Neural cell (in vitro differentiated cells): Measurements from ENCODE around the gene OR6N1. TPM values are rescaled to one million over a fixed set of nuclear protein-coding genes. Genes with fewer than 3 reads are reported as not detected.

ENCODE experiments used
- H2AFZ ChIP-seq: fragments of 200-600, 300-800 bp; sonication (generic), shearing (Covaris generic); 2 replicates; pipeline ENCODE4 v1.6.0; 2014; ENCODE audit warnings: low read depth, mild to moderate bottlenecking, antibody characterized with exemption, low read length, moderate library complexity
- H3F3A ChIP-seq: fragments of 200-600 bp; shearing (Covaris generic); 2 replicates; pipeline ENCODE4 v1.6.1; 2016; ENCODE audit warnings: mild to moderate bottlenecking, moderate library complexity, mixed read lengths, antibody characterized with exemption, low read length; ENCODE audit not compliant: insufficient read depth, poor library complexity, severe bottlenecking
- H3K27ac ChIP-seq: fragments of 200-600, 300-800 bp; sonication (generic), shearing (Covaris generic); 2 replicates; pipeline ENCODE4 v1.5.1; 2014; ENCODE audit warnings: mild to moderate bottlenecking, low read length, moderate library complexity
- H3K27me3 ChIP-seq: fragments of 300-800, 200-600 bp; sonication (generic), shearing (Covaris generic); 2 replicates; pipeline ENCODE4 v1.6.0; 2014; ENCODE audit warnings: mild to moderate bottlenecking, low read depth, low read length, moderate library complexity; ENCODE audit not compliant: insufficient read depth
- H3K36me3 ChIP-seq: fragments of 300-800, 200-600 bp; sonication (generic), shearing (Covaris generic); 2 replicates; pipeline ENCODE4 v1.5.1; 2014; ENCODE audit warnings: mild to moderate bottlenecking, antibody characterized with exemption, low read length, moderate library complexity; ENCODE audit not compliant: insufficient read depth
- H3K4me2 ChIP-seq: fragments of 300-800, 200-600 bp; sonication (generic), shearing (Covaris generic); 2 replicates; pipeline ENCODE4 v1.6.0; 2014; ENCODE audit warnings: mild to moderate bottlenecking, low read length
- H3K4me3 ChIP-seq: fragments of 300-800, 200-600 bp; sonication (generic), shearing (Covaris generic); 2 replicates; pipeline ENCODE4 v1.5.1; 2014; ENCODE audit warnings: mild to moderate bottlenecking, low read length, moderate library complexity
- H3K79me2 ChIP-seq: fragments of 200-600 bp; shearing (Covaris generic); replicated peaks from 2 replicates; pipeline ENCODE4 v1.6.0; 2014; ENCODE audit warnings: mild to moderate bottlenecking, low read length, moderate library complexity; ENCODE audit not compliant: insufficient read depth
- H3K9ac ChIP-seq: fragments of 300-800, 200-600 bp; sonication (generic), shearing (Covaris generic); 2 replicates; pipeline ENCODE4 v1.6.1; 2016; ENCODE audit warnings: mild to moderate bottlenecking, low read length, mixed read lengths
- H3K9me2 ChIP-seq: fragments of 200-600 bp; shearing (Covaris generic); 2 replicates; pipeline ENCODE4 v1.6.1; 2016; ENCODE audit warnings: mild to moderate bottlenecking, low read length, mixed read lengths; ENCODE audit not compliant: insufficient read depth
- H3K9me3 ChIP-seq: fragments of 200-600, 300-800 bp; sonication (generic), shearing (Covaris generic); 2 replicates; pipeline ENCODE4 v1.6.1; 2016; ENCODE audit warnings: mild to moderate bottlenecking, mixed run types, low read length, moderate library complexity, mixed read lengths
- H4K20me1 ChIP-seq: fragments of 200-600 bp; shearing (Covaris generic); 2 replicates; pipeline ENCODE4 v1.6.1; 2016; ENCODE audit warnings: mild to moderate bottlenecking, mixed run types; ENCODE audit not compliant: insufficient read depth
- EP300 ChIP-seq: fragments of 450-650 bp; conservative IDR thresholded peaks from 2 replicates; pipeline ENCODE4 v1.6.1; 2014; ENCODE audit warnings: antibody characterized with exemption, mild to moderate bottlenecking, moderate library complexity; ENCODE audit not compliant: poor library complexity, severe bottlenecking
- EZH2 ChIP-seq: fragments of 200-600, 300-800 bp; shearing (Covaris generic), sonication (generic); IDR thresholded peaks from 2 replicates; pipeline ENCODE4 v1.6.1; 2014; ENCODE audit warnings: antibody characterized with exemption, low read length, borderline replicate concordance, mild to moderate bottlenecking; ENCODE audit not compliant: insufficient read depth, poor library complexity, severe bottlenecking
- MXI1 ChIP-seq: fragments of 450-650 bp; conservative IDR thresholded peaks from 2 replicates; pipeline ENCODE4 v1.6.1; 2014; ENCODE audit warnings: antibody characterized with exemption, mild to moderate bottlenecking; ENCODE audit not compliant: poor library complexity, severe bottlenecking
- POLR2AphosphoS5 ChIP-seq: IDR thresholded peaks from 2 replicates; pipeline ENCODE4 v1.6.1; 2012
- RAD21 ChIP-seq: fragments of 450-650 bp; conservative IDR thresholded peaks from 2 replicates; pipeline ENCODE4 v1.6.1; 2014; ENCODE audit warnings: antibody characterized with exemption, mild to moderate bottlenecking, moderate library complexity
- SMC3 ChIP-seq: fragments of 450-650 bp; conservative IDR thresholded peaks from 2 replicates; pipeline ENCODE4 v1.6.1; 2014; ENCODE audit warnings: antibody characterized with exemption, mild to moderate bottlenecking, moderate library complexity; ENCODE audit not compliant: poor library complexity
- TAF1 ChIP-seq: IDR thresholded peaks from 2 replicates; pipeline ENCODE4 v1.6.1; 2012; ENCODE audit warnings: low read depth
- polyA minus RNA-seq: library from RNA; depleted of rRNA, polyadenylated mRNA; stranded (reverse); fragments of >200 nt; gene quantifications from 2 replicates; pipeline ENCODE4 v1.2.3, GENCODE V29; 2014
- polyA plus RNA-seq: library from polyadenylated mRNA; depleted of rRNA; stranded (reverse); fragments of >200 nt; gene quantifications from 2 replicates; pipeline ENCODE4 v1.2.3, GENCODE V29; 2014
- TF ChIP-seq, protein P1 (sequence below): fragments of 450-650 bp; IDR thresholded peaks from 2 replicates; pipeline ENCODE4 v1.5.1; 2014; ENCODE audit warnings: antibody characterized with exemption, mild to moderate bottlenecking, moderate library complexity; ENCODE audit not compliant: poor library complexity, severe bottlenecking
- TF ChIP-seq, protein P2 (sequence below): IDR thresholded peaks from 2 replicates; pipeline ENCODE4 v1.6.1; 2012; ENCODE audit warnings: borderline replicate concordance

Gene OR6N1, protein sequence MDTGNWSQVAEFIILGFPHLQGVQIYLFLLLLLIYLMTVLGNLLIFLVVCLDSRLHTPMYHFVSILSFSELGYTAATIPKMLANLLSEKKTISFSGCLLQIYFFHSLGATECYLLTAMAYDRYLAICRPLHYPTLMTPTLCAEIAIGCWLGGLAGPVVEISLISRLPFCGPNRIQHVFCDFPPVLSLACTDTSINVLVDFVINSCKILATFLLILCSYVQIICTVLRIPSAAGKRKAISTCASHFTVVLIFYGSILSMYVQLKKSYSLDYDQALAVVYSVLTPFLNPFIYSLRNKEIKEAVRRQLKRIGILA
- not detected in 2 replicates for polyA plus RNA-seq
- not detected in 2 replicates for polyA minus RNA-seq

DNA sequence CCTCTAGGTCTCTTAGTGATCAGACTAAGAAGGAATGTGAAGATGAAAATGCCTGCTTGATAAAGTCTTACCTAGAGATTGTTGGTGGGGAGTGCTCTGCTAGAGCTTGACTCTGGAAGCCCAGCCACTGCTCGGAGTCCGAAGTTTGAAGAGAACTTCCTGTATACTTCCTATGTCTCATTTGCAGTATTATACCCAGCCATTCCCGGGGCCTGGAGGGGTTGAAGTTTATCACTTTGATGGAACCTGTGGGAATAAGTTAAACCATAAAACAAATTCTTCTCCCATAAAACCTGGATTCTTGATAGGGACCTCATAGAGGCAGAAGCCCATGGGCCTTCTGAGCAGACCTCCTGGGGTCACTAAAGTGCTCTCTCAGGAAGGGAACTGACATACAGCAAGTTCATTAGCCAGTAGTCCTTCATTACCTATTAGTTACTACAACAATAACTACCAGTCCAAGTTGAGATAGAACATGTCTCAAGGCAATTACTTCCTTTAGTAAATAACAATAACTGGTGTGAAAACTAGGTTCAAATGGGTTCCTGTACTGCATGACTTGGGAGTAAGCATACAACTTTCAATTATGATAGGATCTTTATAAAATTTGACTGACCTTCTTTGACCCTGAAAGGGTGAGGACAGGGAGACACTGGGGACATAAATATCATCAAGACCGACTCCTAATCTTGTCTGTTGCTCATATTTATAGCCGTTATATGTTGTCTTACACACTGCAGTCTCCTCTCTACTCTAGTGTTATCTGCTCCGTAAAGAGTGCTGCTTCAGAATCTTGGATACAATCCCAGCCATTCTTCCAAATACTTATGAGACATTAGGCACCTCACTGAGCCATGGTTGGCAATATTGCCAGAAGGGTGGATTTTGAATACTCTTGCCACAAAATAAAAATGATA is at the start of gene OR6N1:
Gene OR6N1 (minus strand): TSS at position 246 of the 917 bp plus-strand sequence. CDS start 5,513 bp downstream, outside the sequence.
- Histone ChIP-seq H3K9ac (no peak within 1 kb of the TSS), H3K9me3 (no peaks in the 10 kb centered on the region), H4K20me1 (no peaks in the 10 kb centered on the region), H3K9me2 (no peaks in the 10 kb centered on the region), H3F3A (no peaks in the 10 kb centered on the region), H3K27me3 (no peaks in the 10 kb centered on the region), H3K36me3 (no peaks in the 10 kb centered on the region), H3K4me3 (no peak within 1 kb of the TSS), H3K27ac (no peak within 1 kb of the TSS), H2AFZ (no peak within 1 kb of the TSS), H3K79me2 (no peaks in the 10 kb centered on the region), H3K4me2 (no peak within 1 kb of the TSS)
- TF ChIP-seq EZH2 (no peak), POLR2AphosphoS5 (no peak), TAF1 (no peak), MXI1 (no peak), SMC3 (no peak), EP300 (no peak), RAD21 (no peak)
- TF ChIP-seq, protein P1, sequence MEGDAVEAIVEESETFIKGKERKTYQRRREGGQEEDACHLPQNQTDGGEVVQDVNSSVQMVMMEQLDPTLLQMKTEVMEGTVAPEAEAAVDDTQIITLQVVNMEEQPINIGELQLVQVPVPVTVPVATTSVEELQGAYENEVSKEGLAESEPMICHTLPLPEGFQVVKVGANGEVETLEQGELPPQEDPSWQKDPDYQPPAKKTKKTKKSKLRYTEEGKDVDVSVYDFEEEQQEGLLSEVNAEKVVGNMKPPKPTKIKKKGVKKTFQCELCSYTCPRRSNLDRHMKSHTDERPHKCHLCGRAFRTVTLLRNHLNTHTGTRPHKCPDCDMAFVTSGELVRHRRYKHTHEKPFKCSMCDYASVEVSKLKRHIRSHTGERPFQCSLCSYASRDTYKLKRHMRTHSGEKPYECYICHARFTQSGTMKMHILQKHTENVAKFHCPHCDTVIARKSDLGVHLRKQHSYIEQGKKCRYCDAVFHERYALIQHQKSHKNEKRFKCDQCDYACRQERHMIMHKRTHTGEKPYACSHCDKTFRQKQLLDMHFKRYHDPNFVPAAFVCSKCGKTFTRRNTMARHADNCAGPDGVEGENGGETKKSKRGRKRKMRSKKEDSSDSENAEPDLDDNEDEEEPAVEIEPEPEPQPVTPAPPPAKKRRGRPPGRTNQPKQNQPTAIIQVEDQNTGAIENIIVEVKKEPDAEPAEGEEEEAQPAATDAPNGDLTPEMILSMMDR, result no peak
- TF ChIP-seq, protein P2, sequence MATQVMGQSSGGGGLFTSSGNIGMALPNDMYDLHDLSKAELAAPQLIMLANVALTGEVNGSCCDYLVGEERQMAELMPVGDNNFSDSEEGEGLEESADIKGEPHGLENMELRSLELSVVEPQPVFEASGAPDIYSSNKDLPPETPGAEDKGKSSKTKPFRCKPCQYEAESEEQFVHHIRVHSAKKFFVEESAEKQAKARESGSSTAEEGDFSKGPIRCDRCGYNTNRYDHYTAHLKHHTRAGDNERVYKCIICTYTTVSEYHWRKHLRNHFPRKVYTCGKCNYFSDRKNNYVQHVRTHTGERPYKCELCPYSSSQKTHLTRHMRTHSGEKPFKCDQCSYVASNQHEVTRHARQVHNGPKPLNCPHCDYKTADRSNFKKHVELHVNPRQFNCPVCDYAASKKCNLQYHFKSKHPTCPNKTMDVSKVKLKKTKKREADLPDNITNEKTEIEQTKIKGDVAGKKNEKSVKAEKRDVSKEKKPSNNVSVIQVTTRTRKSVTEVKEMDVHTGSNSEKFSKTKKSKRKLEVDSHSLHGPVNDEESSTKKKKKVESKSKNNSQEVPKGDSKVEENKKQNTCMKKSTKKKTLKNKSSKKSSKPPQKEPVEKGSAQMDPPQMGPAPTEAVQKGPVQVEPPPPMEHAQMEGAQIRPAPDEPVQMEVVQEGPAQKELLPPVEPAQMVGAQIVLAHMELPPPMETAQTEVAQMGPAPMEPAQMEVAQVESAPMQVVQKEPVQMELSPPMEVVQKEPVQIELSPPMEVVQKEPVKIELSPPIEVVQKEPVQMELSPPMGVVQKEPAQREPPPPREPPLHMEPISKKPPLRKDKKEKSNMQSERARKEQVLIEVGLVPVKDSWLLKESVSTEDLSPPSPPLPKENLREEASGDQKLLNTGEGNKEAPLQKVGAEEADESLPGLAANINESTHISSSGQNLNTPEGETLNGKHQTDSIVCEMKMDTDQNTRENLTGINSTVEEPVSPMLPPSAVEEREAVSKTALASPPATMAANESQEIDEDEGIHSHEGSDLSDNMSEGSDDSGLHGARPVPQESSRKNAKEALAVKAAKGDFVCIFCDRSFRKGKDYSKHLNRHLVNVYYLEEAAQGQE, result no peak

DNA sequence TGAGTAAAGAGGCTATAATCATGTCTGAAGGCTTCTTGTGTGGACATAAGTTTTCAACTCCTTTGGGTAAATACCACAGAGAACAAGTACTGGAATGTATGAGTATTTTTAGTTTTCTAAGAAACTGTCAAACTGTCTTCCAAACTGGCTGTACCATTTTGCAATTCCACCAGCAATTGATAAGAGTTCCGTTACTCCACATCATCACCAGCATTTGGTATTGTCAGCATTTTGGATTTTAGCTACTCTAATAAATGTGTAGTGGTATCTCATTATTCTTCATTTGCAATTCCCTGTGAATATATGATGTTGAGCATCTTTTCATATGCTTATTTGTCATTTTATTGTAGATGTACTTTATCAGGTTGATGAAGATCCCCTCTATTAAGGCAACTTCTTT is 49.7 kb upstream of the OR6N1 start:
- H3K27ac ChIP-seq, result no peak overlapping the region
- no peak overlapping the region for H3K4me2 ChIP-seq
- TF ChIP-seq MXI1, result no peak
- TF ChIP-seq, protein P1, result no peak
- TF ChIP-seq TAF1, result no peak
- TF ChIP-seq RAD21, result no peak
- no peak for TF ChIP-seq EP300
- no peak for TF ChIP-seq SMC3
- no peak for TF ChIP-seq EZH2
- no peak for TF ChIP-seq POLR2AphosphoS5
- TF ChIP-seq, protein P2, result no peak
- no peaks in the 10 kb centered on the region for H3K9me3 ChIP-seq
- no peak overlapping the region for H3K9ac ChIP-seq
- no peaks in the 10 kb centered on the region for H3K79me2 ChIP-seq
- H3K4me3 ChIP-seq, result no peak overlapping the region
- H3K36me3 ChIP-seq, result no peaks in the 10 kb centered on the region
- H3K9me2 ChIP-seq, result no peaks in the 10 kb centered on the region
- no peak overlapping the region for H2AFZ ChIP-seq
- no peaks in the 10 kb centered on the region for H4K20me1 ChIP-seq
- H3F3A ChIP-seq, result no peaks in the 10 kb centered on the region
- no peaks in the 10 kb centered on the region for H3K27me3 ChIP-seq
